ENCODE data around the gene PPP5C. TPM values are rescaled to one million over a fixed set of nuclear protein-coding genes. Genes with fewer than 3 reads are reported as not detected.

The PPP5C gene
- 68.3 and 99.5 TPM in 2 replicates for total RNA-seq (ENCODE audit: low replicate concordance)
- long read RNA-seq, partial matches to known transcripts, result 0 of 5 reads
- long read RNA-seq, other reads (novel, unspliced or antisense), result 3 of 5 reads

DNA sequence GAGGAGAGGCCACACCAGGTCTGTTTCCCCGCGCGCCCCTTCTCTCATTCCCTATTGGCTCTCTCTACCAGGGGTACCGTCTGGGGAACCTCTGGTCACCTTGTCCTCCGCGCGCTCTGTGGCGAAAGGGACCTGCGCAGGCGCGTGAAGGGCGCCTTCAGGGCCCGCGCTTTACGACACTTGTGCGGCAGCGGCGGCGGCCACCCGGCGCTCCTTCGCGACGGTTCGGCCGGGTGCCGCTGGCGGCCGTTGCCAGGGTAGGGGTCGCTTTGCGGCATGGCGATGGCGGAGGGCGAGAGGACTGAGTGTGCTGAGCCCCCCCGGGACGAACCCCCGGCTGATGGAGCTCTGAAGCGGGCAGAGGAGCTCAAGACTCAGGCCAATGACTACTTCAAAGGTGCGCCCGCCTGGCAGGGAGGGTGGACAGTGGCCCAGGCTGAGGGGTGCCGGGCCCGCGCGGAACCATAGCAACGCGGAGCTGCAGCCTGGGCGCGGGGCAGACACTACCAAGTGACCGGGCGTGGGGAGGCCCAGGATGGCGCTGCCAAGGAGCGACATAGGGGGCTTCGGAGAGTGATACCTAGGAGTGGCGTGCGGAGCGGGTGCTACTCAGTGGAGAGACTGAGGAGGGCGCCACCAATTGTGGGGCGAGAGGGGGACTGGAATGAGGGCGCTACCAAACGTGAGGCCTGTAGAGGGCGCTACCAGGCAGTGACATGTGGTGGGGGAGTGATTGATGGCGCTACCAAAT is at the start of gene PPP5C:
Gene PPP5C, plus strand, starts transcription at position 267 of the 751 bp plus-strand sequence. Its CDS starts 10 bp downstream, at position 277.
- Mint-ChIP-seq H3K4me3 (peak within 1 kb of the TSS; percentile 97), H3K9me3 (no peaks in the 10 kb centered on the region), H3K4me1 (ENCODE audit: unreplicated experiment) (peaks cover 31% of the 10 kb centered on the region), H3K27ac (peak within 1 kb of the TSS; percentile 90), H3K27me3 (no peaks in the 10 kb centered on the region), H3K36me3 (peaks cover 3% of the 10 kb centered on the region)
- TF ChIP-seq, protein P1, sequence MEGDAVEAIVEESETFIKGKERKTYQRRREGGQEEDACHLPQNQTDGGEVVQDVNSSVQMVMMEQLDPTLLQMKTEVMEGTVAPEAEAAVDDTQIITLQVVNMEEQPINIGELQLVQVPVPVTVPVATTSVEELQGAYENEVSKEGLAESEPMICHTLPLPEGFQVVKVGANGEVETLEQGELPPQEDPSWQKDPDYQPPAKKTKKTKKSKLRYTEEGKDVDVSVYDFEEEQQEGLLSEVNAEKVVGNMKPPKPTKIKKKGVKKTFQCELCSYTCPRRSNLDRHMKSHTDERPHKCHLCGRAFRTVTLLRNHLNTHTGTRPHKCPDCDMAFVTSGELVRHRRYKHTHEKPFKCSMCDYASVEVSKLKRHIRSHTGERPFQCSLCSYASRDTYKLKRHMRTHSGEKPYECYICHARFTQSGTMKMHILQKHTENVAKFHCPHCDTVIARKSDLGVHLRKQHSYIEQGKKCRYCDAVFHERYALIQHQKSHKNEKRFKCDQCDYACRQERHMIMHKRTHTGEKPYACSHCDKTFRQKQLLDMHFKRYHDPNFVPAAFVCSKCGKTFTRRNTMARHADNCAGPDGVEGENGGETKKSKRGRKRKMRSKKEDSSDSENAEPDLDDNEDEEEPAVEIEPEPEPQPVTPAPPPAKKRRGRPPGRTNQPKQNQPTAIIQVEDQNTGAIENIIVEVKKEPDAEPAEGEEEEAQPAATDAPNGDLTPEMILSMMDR (conservative IDR thresholded peaks at IDR 0.05), result peak; percentile 82
- peak; percentile 95 for DNase-seq (ENCODE audit: extremely low spot score, unreplicated experiment)

DNA sequence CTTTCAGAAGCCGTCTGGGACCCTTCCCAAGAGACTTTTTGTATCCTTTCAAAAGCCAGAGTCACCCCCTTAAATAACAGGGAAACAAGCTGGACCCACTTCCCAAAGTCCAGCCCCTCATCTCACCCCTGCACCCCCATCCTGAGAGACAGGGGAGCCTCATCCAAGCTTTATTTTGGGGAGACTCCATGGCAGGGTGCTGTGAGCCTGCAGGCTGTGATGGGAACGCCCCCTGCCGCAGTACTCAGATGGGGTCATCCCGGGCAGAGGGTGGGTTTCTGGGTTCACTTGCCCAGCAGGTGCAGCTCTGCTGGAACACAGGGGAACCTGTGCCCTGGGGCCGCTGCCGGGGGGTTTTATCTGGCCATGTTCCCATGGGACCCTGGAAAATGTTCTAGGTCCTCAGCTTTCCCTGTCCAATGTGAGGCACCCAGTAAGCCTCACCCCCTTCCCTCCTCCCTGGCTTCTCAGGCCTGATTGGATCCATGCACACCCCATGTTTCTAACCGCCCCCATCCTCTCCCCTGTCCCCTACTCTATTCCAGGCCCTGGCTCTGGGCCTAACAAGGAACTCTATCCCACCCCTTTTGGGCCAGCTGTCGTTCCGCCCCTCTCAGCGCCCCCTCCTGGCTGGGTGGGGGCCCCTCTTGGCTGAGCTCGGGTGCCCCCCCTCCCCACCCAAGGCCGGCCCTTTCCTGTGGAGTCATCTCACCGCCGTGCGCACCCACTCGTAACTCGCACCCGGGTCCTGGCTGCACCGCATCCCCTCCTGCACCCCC is 49.0 kb upstream of the PPP5C start:
- Mint-ChIP-seq H3K27ac (no peak overlapping the region), H3K36me3 (peaks cover under 1% of the 10 kb centered on the region), H3K9me3 (no peaks in the 10 kb centered on the region), H3K4me1 (ENCODE audit: unreplicated experiment) (peaks cover 13% of the 10 kb centered on the region), H3K27me3 (peaks cover 10% of the 10 kb centered on the region), H3K4me3 (peak overlapping the region; percentile 88)
- DNase-seq (ENCODE audit: extremely low spot score, unreplicated experiment), result no peak
- TF ChIP-seq, protein P1 (conservative IDR thresholded peaks at IDR 0.05), result no peak

- TF ChIP-seq, protein P1 (conservative IDR thresholded peaks at IDR 0.05), result no peak
- peaks cover 10% of the 10 kb centered on the region for H3K27me3 Mint-ChIP-seq
- H3K27ac Mint-ChIP-seq, result peak overlapping the region; percentile 79
- H3K4me1 Mint-ChIP-seq (ENCODE audit: unreplicated experiment), result peaks cover 17% of the 10 kb centered on the region
- H3K36me3 Mint-ChIP-seq, result peaks cover 3% of the 10 kb centered on the region
- no peaks in the 10 kb centered on the region for H3K9me3 Mint-ChIP-seq
- H3K4me3 Mint-ChIP-seq, result peak overlapping the region; percentile 70
- no peak for DNase-seq (ENCODE audit: extremely low spot score, unreplicated experiment)
Observed at GRCh38 chr19:46298479-46299003, 48.3 kb upstream of the PPP5C start.

DNA sequence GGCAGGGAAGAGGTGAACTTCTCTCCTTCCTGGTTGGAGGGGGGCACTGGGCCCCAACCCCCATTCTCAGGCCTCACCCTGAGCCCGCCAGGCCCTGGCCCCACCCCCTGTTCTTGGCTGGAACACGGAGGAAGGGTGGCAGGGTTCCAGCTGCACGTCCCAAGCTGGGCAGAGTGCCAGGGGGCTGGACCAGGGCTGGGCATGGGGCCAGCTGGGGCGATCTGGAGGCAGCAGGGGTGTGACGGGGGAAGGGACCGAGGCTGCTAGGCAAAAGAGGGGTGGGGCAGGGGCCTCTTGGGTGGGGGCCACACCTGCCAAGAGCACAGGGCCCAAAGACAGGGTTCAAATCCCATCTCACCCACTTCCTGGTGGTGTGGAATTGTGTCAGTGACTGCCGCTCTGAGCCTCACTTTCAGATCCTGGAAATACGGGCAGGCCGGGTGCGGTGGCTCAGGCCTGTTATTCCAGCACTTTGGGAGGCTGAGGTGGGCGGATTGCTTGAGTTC is 47.8 kb upstream of the PPP5C start:
- H3K4me3 Mint-ChIP-seq, result peak overlapping the region; percentile 70
- H3K27ac Mint-ChIP-seq, result peak overlapping the region; percentile 79
- TF ChIP-seq, protein P1 (conservative IDR thresholded peaks at IDR 0.05), result no peak
- H3K4me1 Mint-ChIP-seq (ENCODE audit: unreplicated experiment), result peaks cover 17% of the 10 kb centered on the region
- H3K36me3 Mint-ChIP-seq, result peaks cover 3% of the 10 kb centered on the region
- DNase-seq (ENCODE audit: extremely low spot score, unreplicated experiment), result peak; percentile 87
- H3K27me3 Mint-ChIP-seq, result peaks cover 10% of the 10 kb centered on the region
- H3K9me3 Mint-ChIP-seq, result no peaks in the 10 kb centered on the region

DNA sequence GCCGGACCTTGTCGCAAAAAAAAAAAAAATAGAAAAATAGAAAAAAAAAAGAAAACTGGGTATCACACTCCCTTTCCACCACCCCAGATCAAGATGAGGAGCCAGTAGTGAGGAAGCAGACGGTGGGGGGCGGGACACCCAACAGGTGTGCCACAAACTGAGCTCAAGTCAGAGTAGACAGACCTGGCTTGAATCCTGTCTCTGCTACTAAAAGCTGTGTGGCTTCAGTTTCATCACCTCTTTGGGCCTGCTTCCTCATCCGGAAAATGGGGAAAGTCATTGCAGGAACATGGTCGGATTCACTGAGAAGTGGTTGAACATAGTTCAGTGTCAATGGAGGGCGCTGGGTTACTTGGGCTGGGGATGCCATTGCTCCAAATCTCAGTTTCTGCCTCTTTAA is 47.2 kb upstream of the PPP5C start:
- H3K4me1 Mint-ChIP-seq (ENCODE audit: unreplicated experiment), result peaks cover 23% of the 10 kb centered on the region

More for the DNA sequence above, 47.2 kb upstream of the PPP5C start:
- Mint-ChIP-seq H3K9me3 (peaks cover 5% of the 10 kb centered on the region), H3K36me3 (peaks cover 9% of the 10 kb centered on the region), H3K4me3 (peak overlapping the region; percentile 46), H3K27me3 (peaks cover 4% of the 10 kb centered on the region), H3K27ac (peak overlapping the region; percentile 79)
- DNase-seq (ENCODE audit: extremely low spot score, unreplicated experiment), result no peak
- TF ChIP-seq, protein P1 (conservative IDR thresholded peaks at IDR 0.05), result no peak
